ENCODE results near the gene ERH. TPM values are rescaled to one million over a fixed set of nuclear protein-coding genes. Genes with fewer than 3 reads are reported as not detected.
"Not testable (repeated sequence)": the region's sequence is repeated elsewhere in the genome, so short reads cannot be mapped to it uniquely, and the experiment has no call there.

ERH gene
- total RNA-seq, 1 experiment from 2014 or later, result 352 TPM

DNA sequence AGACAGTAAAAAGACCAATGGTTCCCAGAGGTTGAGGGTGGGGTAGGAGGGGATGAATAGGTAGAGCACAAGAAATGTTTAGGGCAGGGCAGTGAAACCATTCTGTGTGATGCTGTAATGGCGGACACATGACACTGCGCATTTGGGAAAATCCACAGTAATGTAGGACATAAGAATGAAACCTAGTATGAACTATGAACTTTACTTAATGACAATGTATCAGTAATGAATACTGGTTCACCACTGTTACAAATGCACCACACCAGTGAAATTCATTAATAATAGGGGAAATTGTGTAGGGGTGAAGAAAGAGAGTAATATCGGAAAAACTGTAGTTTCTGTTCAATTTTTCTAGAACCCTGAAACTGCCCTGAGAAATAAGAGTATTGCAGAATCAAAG lies 5.6 kb downstream of the ERH start:
- Histone ChIP-seq H4K20me1 (ENCODE audit: insufficient read depth) (peaks cover 31% of the 10 kb centered on the region; the same call in 1 of the 2 replicates), H3K4me1 (ENCODE audit: control insufficient read depth in 1 of 2, insufficient read depth in 2 of 2, low read length in 2 of 2) (peaks cover 3 to 9% of the 10 kb centered on the region in 2 experiments; a peak in 3 of 4 replicates), H2AFZ (ENCODE audit: low read depth, low read length, poor library complexity, severe bottlenecking) (no peak overlapping the region), H3K9ac (ENCODE audit: low read length) (no peak overlapping the region), H3K79me2 (ENCODE audit: insufficient read depth, low read length) (peaks cover 100% of the 10 kb centered on the region), H3K9me3 (ENCODE audit: control insufficient read depth in 1 of 2, insufficient read depth in 1 of 2, low read depth in 1 of 2, low read length in 2 of 2) (no peaks in the 10 kb centered on the region), H3K4me3 (replicated peaks in 1 of 2; ENCODE audit: low read depth in 1 of 2, low read length in 2 of 2) (no peak overlapping the region), H3K9me2 (ENCODE audit: insufficient read depth) (no peaks in the 10 kb centered on the region), H3K27me3 (ENCODE audit: insufficient read depth, low read length) (no peaks in the 10 kb centered on the region), H3K36me3 (ENCODE audit: control insufficient read depth in 1 of 2, insufficient read depth in 2 of 2, low read length in 2 of 2) (peaks cover 61 to 71% of the 10 kb centered on the region in 2 experiments), H3K4me2 (ENCODE audit: low read length) (no peak overlapping the region), H3K27ac (ENCODE audit: low read depth, low read length) (no peak overlapping the region)
- intact Hi-C loops (cut with micrococcal nuclease), result no loop called here
- no peak for ATAC-seq
- ChIA-PET POLR2A (no interaction called here), RAD21 (ENCODE audit: low non-redundant PET in 1 of 2, low total read pairs in 2 of 2, uncharacterized antibody in 2 of 2, unreplicated experiment in 2 of 2) (no interaction called here), CTCF (no interaction called here)
- TF ChIP-seq TCF7L2 (IDR thresholded peaks at IDR 0.05; ENCODE audit: borderline replicate concordance, extremely low read depth, insufficient read depth, insufficient read length), result no peak
- no peak for TF ChIP-seq POLR2A (IDR thresholded peaks at IDR 0.05; ENCODE audit: borderline replicate concordance, extremely low read depth, insufficient read depth, insufficient read length)
- no peak for TF ChIP-seq SRF (IDR thresholded peaks at IDR 0.05; ENCODE audit: low read depth)
- no peak for TF ChIP-seq SIN3A (IDR thresholded peaks at IDR 0.05; ENCODE audit: low read depth)
- no peak for TF ChIP-seq ZFX (IDR thresholded peaks at IDR 0.05)
- no peak for TF ChIP-seq EZH2phosphoT487 (IDR thresholded peaks at IDR 0.05; ENCODE audit: borderline replicate concordance)
- no peak for TF ChIP-seq ZNF274 (IDR thresholded peaks at IDR 0.05; ENCODE audit: low read depth, low read length)
- TF ChIP-seq ELF1 (IDR thresholded peaks at IDR 0.05; ENCODE audit: borderline replicate concordance, low read depth), result no peak
- TF ChIP-seq, protein P1, sequence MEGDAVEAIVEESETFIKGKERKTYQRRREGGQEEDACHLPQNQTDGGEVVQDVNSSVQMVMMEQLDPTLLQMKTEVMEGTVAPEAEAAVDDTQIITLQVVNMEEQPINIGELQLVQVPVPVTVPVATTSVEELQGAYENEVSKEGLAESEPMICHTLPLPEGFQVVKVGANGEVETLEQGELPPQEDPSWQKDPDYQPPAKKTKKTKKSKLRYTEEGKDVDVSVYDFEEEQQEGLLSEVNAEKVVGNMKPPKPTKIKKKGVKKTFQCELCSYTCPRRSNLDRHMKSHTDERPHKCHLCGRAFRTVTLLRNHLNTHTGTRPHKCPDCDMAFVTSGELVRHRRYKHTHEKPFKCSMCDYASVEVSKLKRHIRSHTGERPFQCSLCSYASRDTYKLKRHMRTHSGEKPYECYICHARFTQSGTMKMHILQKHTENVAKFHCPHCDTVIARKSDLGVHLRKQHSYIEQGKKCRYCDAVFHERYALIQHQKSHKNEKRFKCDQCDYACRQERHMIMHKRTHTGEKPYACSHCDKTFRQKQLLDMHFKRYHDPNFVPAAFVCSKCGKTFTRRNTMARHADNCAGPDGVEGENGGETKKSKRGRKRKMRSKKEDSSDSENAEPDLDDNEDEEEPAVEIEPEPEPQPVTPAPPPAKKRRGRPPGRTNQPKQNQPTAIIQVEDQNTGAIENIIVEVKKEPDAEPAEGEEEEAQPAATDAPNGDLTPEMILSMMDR (IDR thresholded peaks at IDR 0.05 in 2 of 3, conservative IDR thresholded peaks at IDR 0.05 in 1 of 3; ENCODE audit: borderline replicate concordance in 1 of 3, insufficient read depth in 1 of 3, low read depth in 2 of 3, low read length in 2 of 3), result no peak
- TF ChIP-seq YY1 (IDR thresholded peaks at IDR 0.05; ENCODE audit: extremely low read depth, insufficient replicate concordance, low read depth, low read length), result no peak
- no peak for TF ChIP-seq JUND (IDR thresholded peaks at IDR 0.05)
- TF ChIP-seq POLR2AphosphoS5 (IDR thresholded peaks at IDR 0.05; ENCODE audit: low read depth, low read length), result no peak
- TF ChIP-seq, protein P2, sequence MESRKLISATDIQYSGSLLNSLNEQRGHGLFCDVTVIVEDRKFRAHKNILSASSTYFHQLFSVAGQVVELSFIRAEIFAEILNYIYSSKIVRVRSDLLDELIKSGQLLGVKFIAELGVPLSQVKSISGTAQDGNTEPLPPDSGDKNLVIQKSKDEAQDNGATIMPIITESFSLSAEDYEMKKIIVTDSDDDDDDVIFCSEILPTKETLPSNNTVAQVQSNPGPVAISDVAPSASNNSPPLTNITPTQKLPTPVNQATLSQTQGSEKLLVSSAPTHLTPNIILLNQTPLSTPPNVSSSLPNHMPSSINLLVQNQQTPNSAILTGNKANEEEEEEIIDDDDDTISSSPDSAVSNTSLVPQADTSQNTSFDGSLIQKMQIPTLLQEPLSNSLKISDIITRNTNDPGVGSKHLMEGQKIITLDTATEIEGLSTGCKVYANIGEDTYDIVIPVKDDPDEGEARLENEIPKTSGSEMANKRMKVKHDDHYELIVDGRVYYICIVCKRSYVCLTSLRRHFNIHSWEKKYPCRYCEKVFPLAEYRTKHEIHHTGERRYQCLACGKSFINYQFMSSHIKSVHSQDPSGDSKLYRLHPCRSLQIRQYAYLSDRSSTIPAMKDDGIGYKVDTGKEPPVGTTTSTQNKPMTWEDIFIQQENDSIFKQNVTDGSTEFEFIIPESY (IDR thresholded peaks at IDR 0.05; ENCODE audit: extremely low read depth, insufficient replicate concordance, low read length), result no peak
- no peak for TF ChIP-seq RAD21 (IDR thresholded peaks at IDR 0.05; ENCODE audit: low read depth)
- no peak for TF ChIP-seq EZH2 (IDR thresholded peaks at IDR 0.05)
- no TSS peak for BruUV-seq (replicated peaks)
- DNase-seq (ENCODE audit: low read depth, low spot score), result no peak

DNA sequence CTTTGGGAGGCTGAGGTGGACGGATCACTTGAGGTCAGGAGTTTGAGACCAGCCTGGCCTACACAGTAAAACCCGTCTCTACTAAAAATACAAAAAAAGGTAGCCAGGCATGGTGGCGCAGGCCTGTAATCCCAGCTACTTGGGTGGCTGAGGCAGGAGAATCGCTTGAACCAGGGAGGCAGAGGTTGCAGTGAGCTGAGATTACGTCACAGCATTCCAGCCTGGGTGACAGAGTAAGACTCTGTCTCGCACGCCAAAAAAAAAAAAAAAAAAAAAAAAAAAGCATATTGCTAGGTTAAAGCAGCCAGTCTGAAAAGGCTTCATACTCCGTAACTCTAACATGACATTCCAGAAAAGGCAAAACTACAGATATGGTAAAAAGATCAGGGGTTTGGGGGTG lies 6.7 kb downstream of the ERH start:
- Histone ChIP-seq H3K36me3 (ENCODE audit: control insufficient read depth in 1 of 2, insufficient read depth in 2 of 2, low read length in 2 of 2) (peaks cover 69 to 77% of the 10 kb centered on the region in 2 experiments), H3K79me2 (ENCODE audit: insufficient read depth, low read length) (peaks cover 100% of the 10 kb centered on the region), H4K20me1 (ENCODE audit: insufficient read depth) (peaks cover 29% of the 10 kb centered on the region; the same call in 1 of the 2 replicates)
- H2AFZ ChIP-seq (ENCODE audit: low read depth, low read length, poor library complexity, severe bottlenecking); BruUV-seq (replicated peaks); ATAC-seq; H3K9ac ChIP-seq (ENCODE audit: low read length); H3K4me3 ChIP-seq (replicated peaks in 1 of 2; ENCODE audit: low read depth in 1 of 2, low read length in 2 of 2); H3K9me3 ChIP-seq (ENCODE audit: control insufficient read depth in 1 of 2, insufficient read depth in 1 of 2, low read depth in 1 of 2, low read length in 2 of 2); CTCF ChIA-PET; H3K9me2 ChIP-seq (ENCODE audit: insufficient read depth); DNase-seq (ENCODE audit: low read depth, low spot score); intact Hi-C loops (cut with micrococcal nuclease); H3K27me3 ChIP-seq (ENCODE audit: insufficient read depth, low read length); H3K27ac ChIP-seq (ENCODE audit: low read depth, low read length); H3K4me1 ChIP-seq (ENCODE audit: control insufficient read depth in 1 of 2, insufficient read depth in 2 of 2, low read length in 2 of 2); H3K4me2 ChIP-seq (ENCODE audit: low read length): not testable (repeated sequence)
- RAD21 ChIA-PET (ENCODE audit: low non-redundant PET in 1 of 2, low total read pairs in 2 of 2, uncharacterized antibody in 2 of 2, unreplicated experiment in 2 of 2), result interaction anchor here in 1 of 2 experiments (0.7 kb wide), 1 partner anchor 145 kb away, joined by 3 read pairs; no protein-coding TSS in a partner anchor
- POLR2A ChIA-PET, result interaction anchor here (0.7 kb wide), 2 partner anchors 152 to 459 kb away, joined by 3 read pairs; no protein-coding TSS in a partner anchor

Data from HCT116 (cell line).